ENCODE results near the gene PRRG2.

- no peak for TF ChIP-seq CTCF (conservative IDR thresholded peaks at IDR 0.05 in 1 of 2, IDR thresholded peaks at IDR 0.05 in 1 of 2; ENCODE audit: extremely low read depth in 1 of 2, insufficient read depth in 1 of 2, low read depth in 1 of 2, low read length in 2 of 2)
- no peak for TF ChIP-seq EZH2 (IDR thresholded peaks at IDR 0.05; ENCODE audit: borderline replicate concordance, low read length)
Measured at GRCh38 chr19:49613374-49613773, 32.3 kb downstream of the PRRG2 start.

Data from mammary epithelial cell (primary cell).